H4 (cell line): Measurements from ENCODE around the gene PASK. TPM values are rescaled to one million over a fixed set of nuclear protein-coding genes. Genes with fewer than 3 reads are reported as not detected.
"Not testable (repeated sequence)": the region's sequence is repeated elsewhere in the genome, so short reads cannot be mapped to it uniquely, and the experiment has no call there.

Experiments
- DNase-seq: peaks from one replicate; pipeline ENCODE4 v3.0.0-alpha.2; 2015; ENCODE audit warnings: low spot score
- total RNA-seq: library from RNA; depleted of rRNA; stranded (reverse); fragments of >200 nt; shearing (Covaris generic); gene quantifications from 2 replicates; pipeline ENCODE4 v1.2.3, GENCODE V29; 2014; rRNA removed

PASK gene
- total RNA-seq = 3.3 and 15.5 TPM in 2 replicates

- DNase-seq = peak; percentile 95
Measured at GRCh38 chr2:241148891-241149674, at the start of gene PASK. Gene PASK (minus strand): TSS chr2:241149472. CDS start chr2:241143032, 6,440 bp downstream.

- DNase-seq = no peak
Measured at GRCh38 chr2:241198381-241199279, 49.4 kb upstream of the PASK start.

- no peak for DNase-seq
Measured at GRCh38 chr2:241197947-241198346, 48.7 kb upstream of the PASK start.

- not testable (repeated sequence) for DNase-seq
Measured at GRCh38 chr2:241197246-241197645, 48.0 kb upstream of the PASK start.

- DNase-seq = no peak
Measured at GRCh38 chr2:241195506-241196130, 46.3 kb upstream of the PASK start.

GRCh38 chr2:241194811-241195210 is 45.5 kb upstream of the PASK start:
- DNase-seq = no peak

- DNase-seq = no peak
Measured at GRCh38 chr2:241193271-241193670, 44.0 kb upstream of the PASK start.

GRCh38 chr2:241191081-241191480 is 41.8 kb upstream of the PASK start:
- no peak for DNase-seq

- DNase-seq = no peak
Measured at GRCh38 chr2:241190291-241190981, 41.2 kb upstream of the PASK start.

GRCh38 chr2:241189856-241190201 is 40.6 kb upstream of the PASK start:
- no peak for DNase-seq

GRCh38 chr2:241189093-241189855 is 40.0 kb upstream of the PASK start:
- DNase-seq = no peak

GRCh38 chr2:241188361-241189092 is 39.3 kb upstream of the PASK start, which contains the start of gene ANO7:
Gene ANO7 (plus strand): TSS chr2:241188677. CDS start chr2:241190064, 1,387 bp downstream.
- DNase-seq = no peak

GRCh38 chr2:241187918-241188234 is 38.6 kb upstream of the PASK start:
- no peak for DNase-seq

GRCh38 chr2:241187101-241187917 is 38.0 kb upstream of the PASK start:
- DNase-seq = no peak

- DNase-seq = no peak
Measured at GRCh38 chr2:241185961-241186360, 36.7 kb upstream of the PASK start.

- DNase-seq = no peak
Measured at GRCh38 chr2:241184901-241185300, 35.6 kb upstream of the PASK start.

- DNase-seq = no peak
Measured at GRCh38 chr2:241183221-241183620, 33.9 kb upstream of the PASK start.

- DNase-seq = no peak
Measured at GRCh38 chr2:241182531-241183133, 33.4 kb upstream of the PASK start.

GRCh38 chr2:241182126-241182525 is 32.9 kb upstream of the PASK start:
- no peak for DNase-seq
